KG1 (cell line): ENCODE measurements around the gene FAM174A.

Experiments
- DNase-seq: peaks from one replicate; lab custom pipeline; 2025; lab: John Stamatoyannopoulos, UW

Gene FAM174A

GRCh38 chr5:100535060-100536005, at the start of gene FAM174A:
Gene FAM174A, plus strand, starts transcription at chr5:100535374. Its CDS starts 157 bp downstream, at chr5:100535531.
- DNase-seq, result peak; percentile 68

- DNase-seq, result no peak
Measured at GRCh38 chr5:100493996-100494395, 41.2 kb upstream of the FAM174A start.

- DNase-seq, result no peak
Measured at GRCh38 chr5:100496296-100496695, 38.9 kb upstream of the FAM174A start.

GRCh38 chr5:100502684-100503083, 32.5 kb upstream of the FAM174A start:
- no peak for DNase-seq

- no peak for DNase-seq
Measured at GRCh38 chr5:100505984-100506670, 29.0 kb upstream of the FAM174A start.

- no peak for DNase-seq
Measured at GRCh38 chr5:100516285-100516684, 18.9 kb upstream of the FAM174A start.

GRCh38 chr5:100517301-100517974, 17.7 kb upstream of the FAM174A start:
- DNase-seq, result no peak

GRCh38 chr5:100518377-100518776, 16.8 kb upstream of the FAM174A start:
- no peak for DNase-seq

- DNase-seq, result no peak
Measured at GRCh38 chr5:100519075-100519474, 16.1 kb upstream of the FAM174A start.

- DNase-seq, result no peak
Measured at GRCh38 chr5:100520348-100520747, 14.8 kb upstream of the FAM174A start.

- DNase-seq, result no peak
Measured at GRCh38 chr5:100537946-100538345, 2.8 kb downstream of the FAM174A start.

GRCh38 chr5:100539519-100539918, 4.3 kb downstream of the FAM174A start:
- no peak for DNase-seq

GRCh38 chr5:100542086-100542485, 6.9 kb downstream of the FAM174A start:
- DNase-seq, result no peak

- no peak for DNase-seq
Measured at GRCh38 chr5:100546001-100546400, 10.8 kb downstream of the FAM174A start.

GRCh38 chr5:100550531-100551051, 15.4 kb downstream of the FAM174A start:
- DNase-seq, result no peak

GRCh38 chr5:100551183-100551582, 16.0 kb downstream of the FAM174A start:
- DNase-seq, result no peak

GRCh38 chr5:100553209-100553608, 18.0 kb downstream of the FAM174A start:
- DNase-seq, result no peak

GRCh38 chr5:100560860-100561259, 25.7 kb downstream of the FAM174A start:
- no peak for DNase-seq

- DNase-seq, result no peak
Measured at GRCh38 chr5:100562821-100563220, 27.6 kb downstream of the FAM174A start.

GRCh38 chr5:100566382-100567141, 31.4 kb downstream of the FAM174A start:
- DNase-seq, result no peak

GRCh38 chr5:100574716-100575115, 39.5 kb downstream of the FAM174A start:
- DNase-seq, result no peak

GRCh38 chr5:100575815-100576214, 40.6 kb downstream of the FAM174A start:
- no peak for DNase-seq
